ENCODE measurements around the gene MED29.

DNA sequence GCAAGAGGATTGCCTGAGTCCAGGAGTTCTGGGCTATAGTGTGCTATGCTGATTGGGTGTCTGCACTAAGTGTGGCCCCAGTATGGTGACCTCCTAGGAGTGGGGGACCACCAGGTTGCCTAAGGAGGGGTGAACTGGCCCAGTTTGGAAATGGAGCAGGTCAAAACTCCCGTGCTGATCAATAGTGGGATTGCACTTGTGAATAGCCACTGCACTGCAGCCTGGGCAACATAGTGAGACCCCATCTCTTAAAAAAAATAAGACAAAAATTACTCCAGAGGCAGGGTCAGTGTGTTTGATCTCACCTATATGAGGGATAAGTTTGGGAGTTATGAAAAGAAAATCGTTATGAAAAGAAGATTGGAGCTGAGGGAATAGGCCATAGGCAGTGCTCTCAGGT, 22.0 kb upstream of the MED29 start:
- TF ChIP-seq, protein P1, sequence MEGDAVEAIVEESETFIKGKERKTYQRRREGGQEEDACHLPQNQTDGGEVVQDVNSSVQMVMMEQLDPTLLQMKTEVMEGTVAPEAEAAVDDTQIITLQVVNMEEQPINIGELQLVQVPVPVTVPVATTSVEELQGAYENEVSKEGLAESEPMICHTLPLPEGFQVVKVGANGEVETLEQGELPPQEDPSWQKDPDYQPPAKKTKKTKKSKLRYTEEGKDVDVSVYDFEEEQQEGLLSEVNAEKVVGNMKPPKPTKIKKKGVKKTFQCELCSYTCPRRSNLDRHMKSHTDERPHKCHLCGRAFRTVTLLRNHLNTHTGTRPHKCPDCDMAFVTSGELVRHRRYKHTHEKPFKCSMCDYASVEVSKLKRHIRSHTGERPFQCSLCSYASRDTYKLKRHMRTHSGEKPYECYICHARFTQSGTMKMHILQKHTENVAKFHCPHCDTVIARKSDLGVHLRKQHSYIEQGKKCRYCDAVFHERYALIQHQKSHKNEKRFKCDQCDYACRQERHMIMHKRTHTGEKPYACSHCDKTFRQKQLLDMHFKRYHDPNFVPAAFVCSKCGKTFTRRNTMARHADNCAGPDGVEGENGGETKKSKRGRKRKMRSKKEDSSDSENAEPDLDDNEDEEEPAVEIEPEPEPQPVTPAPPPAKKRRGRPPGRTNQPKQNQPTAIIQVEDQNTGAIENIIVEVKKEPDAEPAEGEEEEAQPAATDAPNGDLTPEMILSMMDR (IDR thresholded peaks at IDR 0.05), result no peak
- no peak for TF ChIP-seq NR3C1 (CRISPR knock-in tag; conservative IDR thresholded peaks at IDR 0.05; ENCODE audit: low read depth)
- TF ChIP-seq, protein P2, sequence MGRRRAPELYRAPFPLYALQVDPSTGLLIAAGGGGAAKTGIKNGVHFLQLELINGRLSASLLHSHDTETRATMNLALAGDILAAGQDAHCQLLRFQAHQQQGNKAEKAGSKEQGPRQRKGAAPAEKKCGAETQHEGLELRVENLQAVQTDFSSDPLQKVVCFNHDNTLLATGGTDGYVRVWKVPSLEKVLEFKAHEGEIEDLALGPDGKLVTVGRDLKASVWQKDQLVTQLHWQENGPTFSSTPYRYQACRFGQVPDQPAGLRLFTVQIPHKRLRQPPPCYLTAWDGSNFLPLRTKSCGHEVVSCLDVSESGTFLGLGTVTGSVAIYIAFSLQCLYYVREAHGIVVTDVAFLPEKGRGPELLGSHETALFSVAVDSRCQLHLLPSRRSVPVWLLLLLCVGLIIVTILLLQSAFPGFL (CRISPR knock-in tag; IDR thresholded peaks at IDR 0.05; ENCODE audit: borderline replicate concordance), result no peak

Measured in WTC11 (cell line).